ENCODE data around the gene CCL3. TPM values are rescaled to one million over a fixed set of nuclear protein-coding genes. Genes with fewer than 3 reads are reported as not detected.

The CCL3 gene
- total and polyA plus RNA-seq, 4 donors, result 0.92 to 5.6 (median 1.8) TPM

DNA sequence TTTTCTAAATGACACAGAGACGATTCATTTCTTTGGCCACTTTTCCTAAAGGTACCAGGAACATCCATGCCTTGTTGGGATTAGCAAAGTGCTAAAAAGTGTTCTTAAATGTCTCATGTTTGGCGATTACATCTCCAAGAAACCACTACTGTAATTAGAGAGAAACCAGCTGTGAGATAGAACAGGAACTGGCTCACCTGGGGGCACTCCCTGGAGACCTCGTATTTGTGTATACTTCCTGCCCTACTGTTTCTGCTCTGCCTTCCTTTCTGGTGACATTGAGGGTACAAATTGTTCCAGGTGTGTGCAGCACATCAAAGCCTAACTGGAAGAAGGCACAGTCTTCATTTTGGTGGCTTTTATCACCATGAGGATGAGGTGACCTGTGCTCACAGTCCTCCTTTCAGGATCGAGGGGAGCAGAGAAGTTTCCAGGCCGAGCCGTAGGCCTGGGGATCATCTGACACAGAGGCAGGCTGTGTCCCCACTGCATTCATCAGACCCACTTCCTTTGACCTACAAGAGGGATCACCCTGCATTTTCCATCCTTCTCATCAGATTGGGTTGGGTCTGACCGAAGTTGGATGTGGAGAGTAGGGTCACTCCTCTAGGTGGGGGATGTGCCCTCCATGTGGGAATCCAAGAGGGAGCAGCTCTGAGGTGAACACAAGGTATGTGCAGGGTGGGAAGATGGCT is 37.4 kb upstream of the CCL3 start (continued):
- TF ChIP-seq RXRA (IDR thresholded peaks at IDR 0.05), result no peak

DNA sequence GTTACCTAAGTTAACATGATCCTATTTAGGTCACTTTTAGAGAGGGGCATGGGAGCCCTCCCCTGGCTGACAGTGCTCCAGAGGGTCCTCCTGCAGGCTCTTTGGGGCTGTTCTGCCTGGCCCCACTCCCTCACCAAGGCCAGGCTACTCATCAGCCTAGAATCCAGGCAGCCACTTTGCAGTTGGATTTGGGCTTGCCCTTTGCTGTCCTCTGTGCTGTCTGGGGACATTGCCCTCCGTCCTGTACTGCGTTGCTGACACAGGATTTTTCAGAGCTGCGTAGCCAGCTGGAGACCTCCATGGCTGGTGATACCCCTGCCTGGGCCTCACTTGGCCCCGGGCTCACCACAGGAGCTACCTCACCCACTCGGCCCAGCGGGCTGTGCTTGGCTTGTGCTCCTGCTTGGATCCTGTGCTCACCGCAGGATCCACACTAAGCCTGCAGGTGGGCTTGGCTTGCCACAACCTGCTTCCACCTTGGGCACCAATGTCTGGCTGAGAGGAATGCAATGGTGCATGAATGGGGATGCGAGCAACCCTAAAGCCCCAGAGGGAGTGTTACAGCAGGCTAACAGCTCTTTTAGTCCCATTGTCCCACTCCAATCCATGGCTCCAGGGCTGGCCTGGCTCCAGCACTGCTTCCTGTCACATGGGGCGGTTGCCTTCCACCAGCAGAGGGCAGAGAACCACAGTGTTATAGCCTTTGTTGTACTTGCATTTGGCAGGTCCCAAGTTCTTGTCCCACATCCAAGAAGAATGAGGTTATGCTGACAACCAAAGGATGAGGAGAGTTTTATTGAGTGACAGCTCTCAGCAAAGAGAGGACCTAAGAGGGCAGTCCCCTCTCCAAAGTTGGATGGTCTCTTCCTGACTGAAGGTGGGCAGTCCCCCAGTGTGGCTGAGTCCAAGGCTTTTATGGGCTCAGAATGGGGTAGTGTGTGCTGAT is 35.2 kb upstream of the CCL3 start:
- WGBS, result 52% methylated on average over 9 of the region's 9 CpGs
- peak; percentile 21 to 24 for TF ChIP-seq RXRA (IDR thresholded peaks at IDR 0.05)
- TF ChIP-seq, protein P1, sequence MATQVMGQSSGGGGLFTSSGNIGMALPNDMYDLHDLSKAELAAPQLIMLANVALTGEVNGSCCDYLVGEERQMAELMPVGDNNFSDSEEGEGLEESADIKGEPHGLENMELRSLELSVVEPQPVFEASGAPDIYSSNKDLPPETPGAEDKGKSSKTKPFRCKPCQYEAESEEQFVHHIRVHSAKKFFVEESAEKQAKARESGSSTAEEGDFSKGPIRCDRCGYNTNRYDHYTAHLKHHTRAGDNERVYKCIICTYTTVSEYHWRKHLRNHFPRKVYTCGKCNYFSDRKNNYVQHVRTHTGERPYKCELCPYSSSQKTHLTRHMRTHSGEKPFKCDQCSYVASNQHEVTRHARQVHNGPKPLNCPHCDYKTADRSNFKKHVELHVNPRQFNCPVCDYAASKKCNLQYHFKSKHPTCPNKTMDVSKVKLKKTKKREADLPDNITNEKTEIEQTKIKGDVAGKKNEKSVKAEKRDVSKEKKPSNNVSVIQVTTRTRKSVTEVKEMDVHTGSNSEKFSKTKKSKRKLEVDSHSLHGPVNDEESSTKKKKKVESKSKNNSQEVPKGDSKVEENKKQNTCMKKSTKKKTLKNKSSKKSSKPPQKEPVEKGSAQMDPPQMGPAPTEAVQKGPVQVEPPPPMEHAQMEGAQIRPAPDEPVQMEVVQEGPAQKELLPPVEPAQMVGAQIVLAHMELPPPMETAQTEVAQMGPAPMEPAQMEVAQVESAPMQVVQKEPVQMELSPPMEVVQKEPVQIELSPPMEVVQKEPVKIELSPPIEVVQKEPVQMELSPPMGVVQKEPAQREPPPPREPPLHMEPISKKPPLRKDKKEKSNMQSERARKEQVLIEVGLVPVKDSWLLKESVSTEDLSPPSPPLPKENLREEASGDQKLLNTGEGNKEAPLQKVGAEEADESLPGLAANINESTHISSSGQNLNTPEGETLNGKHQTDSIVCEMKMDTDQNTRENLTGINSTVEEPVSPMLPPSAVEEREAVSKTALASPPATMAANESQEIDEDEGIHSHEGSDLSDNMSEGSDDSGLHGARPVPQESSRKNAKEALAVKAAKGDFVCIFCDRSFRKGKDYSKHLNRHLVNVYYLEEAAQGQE (IDR thresholded peaks at IDR 0.05), result no peak

DNA sequence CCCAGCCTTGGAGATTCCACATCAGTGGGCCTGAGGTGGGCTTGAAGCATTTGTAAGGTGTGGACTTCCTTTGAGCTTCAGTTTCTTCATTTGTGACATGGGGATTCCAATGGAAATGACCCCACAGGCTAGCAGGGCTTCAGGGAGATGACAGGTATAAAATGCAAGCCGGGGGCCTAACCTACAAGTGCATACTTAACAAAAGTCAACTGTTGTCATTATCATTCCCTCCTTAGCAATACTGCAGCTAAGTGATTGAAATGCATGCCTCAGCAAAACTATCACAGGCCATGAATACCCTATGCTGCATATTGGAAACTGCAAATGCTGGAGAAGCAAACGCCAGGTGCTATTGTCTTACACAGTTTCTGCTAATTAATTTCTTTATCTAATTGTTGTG is 33.5 kb upstream of the CCL3 start:
- Histone ChIP-seq H3K27ac (ENCODE audit: low read depth in 1 of 2, low read length in 2 of 2) (no peak overlapping the region), H3K4me3 (ENCODE audit: low read depth in 1 of 3, low read length in 3 of 3) (no peak overlapping the region), H3K36me3 (ENCODE audit: control insufficient read depth in 4 of 4, insufficient read depth in 3 of 4, low read depth in 1 of 4, low read length in 3 of 4) (no peaks in the 10 kb centered on the region), H3K27me3 (ENCODE audit: control insufficient read depth in 4 of 4, insufficient read depth in 4 of 4, low read length in 3 of 4) (no peaks in the 10 kb centered on the region), H3K9ac (ENCODE audit: low read depth in 1 of 2, low read length in 2 of 2) (no peak overlapping the region), H3K4me1 (ENCODE audit: control insufficient read depth in 4 of 4, insufficient read depth in 4 of 4, low read length in 3 of 4) (peaks cover 0 to 6% (median 4%) of the 10 kb centered on the region in 4 donors), H3K9me3 (ENCODE audit: control insufficient read depth in 4 of 4, low read length in 3 of 4) (peaks cover 11 to 24% (median 20%) of the 10 kb centered on the region in 4 donors)
- no peak for DNase-seq (ENCODE audit: low spot score)
- WGBS, result 93% methylated on average over 2 of the region's 2 CpGs
- TF ChIP-seq RAD21 (IDR thresholded peaks at IDR 0.05) (no peak), TAF1 (conservative IDR thresholded peaks at IDR 0.05) (no peak), GABPA (IDR thresholded peaks at IDR 0.05 in 1 of 2, conservative IDR thresholded peaks at IDR 0.05 in 1 of 2) (no peak), HNF4G (IDR thresholded peaks at IDR 0.05) (no peak), YY1 (IDR thresholded peaks at IDR 0.05) (no peak), HNF4A (conservative IDR thresholded peaks at IDR 0.05) (no peak), NR2F2 (IDR thresholded peaks at IDR 0.05) (no peak), JUND (IDR thresholded peaks at IDR 0.05) (no peak), FOXA1 (IDR thresholded peaks at IDR 0.05) (no peak), EGR1 (IDR thresholded peaks at IDR 0.05; ENCODE audit: low read depth in 2 of 2) (no peak), FOXA2 (IDR thresholded peaks at IDR 0.05) (no peak)
- TF ChIP-seq, protein P2, sequence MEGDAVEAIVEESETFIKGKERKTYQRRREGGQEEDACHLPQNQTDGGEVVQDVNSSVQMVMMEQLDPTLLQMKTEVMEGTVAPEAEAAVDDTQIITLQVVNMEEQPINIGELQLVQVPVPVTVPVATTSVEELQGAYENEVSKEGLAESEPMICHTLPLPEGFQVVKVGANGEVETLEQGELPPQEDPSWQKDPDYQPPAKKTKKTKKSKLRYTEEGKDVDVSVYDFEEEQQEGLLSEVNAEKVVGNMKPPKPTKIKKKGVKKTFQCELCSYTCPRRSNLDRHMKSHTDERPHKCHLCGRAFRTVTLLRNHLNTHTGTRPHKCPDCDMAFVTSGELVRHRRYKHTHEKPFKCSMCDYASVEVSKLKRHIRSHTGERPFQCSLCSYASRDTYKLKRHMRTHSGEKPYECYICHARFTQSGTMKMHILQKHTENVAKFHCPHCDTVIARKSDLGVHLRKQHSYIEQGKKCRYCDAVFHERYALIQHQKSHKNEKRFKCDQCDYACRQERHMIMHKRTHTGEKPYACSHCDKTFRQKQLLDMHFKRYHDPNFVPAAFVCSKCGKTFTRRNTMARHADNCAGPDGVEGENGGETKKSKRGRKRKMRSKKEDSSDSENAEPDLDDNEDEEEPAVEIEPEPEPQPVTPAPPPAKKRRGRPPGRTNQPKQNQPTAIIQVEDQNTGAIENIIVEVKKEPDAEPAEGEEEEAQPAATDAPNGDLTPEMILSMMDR (IDR thresholded peaks at IDR 0.05; ENCODE audit: low read depth, low read length, missing input control), result no peak
- TF ChIP-seq, protein P1 (IDR thresholded peaks at IDR 0.05), result no peak
- TF ChIP-seq, protein P3, sequence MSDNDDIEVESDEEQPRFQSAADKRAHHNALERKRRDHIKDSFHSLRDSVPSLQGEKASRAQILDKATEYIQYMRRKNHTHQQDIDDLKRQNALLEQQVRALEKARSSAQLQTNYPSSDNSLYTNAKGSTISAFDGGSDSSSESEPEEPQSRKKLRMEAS (IDR thresholded peaks at IDR 0.05), result no peak
- TF ChIP-seq, protein P4, sequence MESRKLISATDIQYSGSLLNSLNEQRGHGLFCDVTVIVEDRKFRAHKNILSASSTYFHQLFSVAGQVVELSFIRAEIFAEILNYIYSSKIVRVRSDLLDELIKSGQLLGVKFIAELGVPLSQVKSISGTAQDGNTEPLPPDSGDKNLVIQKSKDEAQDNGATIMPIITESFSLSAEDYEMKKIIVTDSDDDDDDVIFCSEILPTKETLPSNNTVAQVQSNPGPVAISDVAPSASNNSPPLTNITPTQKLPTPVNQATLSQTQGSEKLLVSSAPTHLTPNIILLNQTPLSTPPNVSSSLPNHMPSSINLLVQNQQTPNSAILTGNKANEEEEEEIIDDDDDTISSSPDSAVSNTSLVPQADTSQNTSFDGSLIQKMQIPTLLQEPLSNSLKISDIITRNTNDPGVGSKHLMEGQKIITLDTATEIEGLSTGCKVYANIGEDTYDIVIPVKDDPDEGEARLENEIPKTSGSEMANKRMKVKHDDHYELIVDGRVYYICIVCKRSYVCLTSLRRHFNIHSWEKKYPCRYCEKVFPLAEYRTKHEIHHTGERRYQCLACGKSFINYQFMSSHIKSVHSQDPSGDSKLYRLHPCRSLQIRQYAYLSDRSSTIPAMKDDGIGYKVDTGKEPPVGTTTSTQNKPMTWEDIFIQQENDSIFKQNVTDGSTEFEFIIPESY (IDR thresholded peaks at IDR 0.05), result no peak
- TF ChIP-seq, protein P5, sequence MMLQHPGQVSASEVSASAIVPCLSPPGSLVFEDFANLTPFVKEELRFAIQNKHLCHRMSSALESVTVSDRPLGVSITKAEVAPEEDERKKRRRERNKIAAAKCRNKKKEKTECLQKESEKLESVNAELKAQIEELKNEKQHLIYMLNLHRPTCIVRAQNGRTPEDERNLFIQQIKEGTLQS (IDR thresholded peaks at IDR 0.05), result no peak

More for the DNA sequence above, 35.2 kb upstream of the CCL3 start:
- Histone ChIP-seq H3K27ac (ENCODE audit: low read depth in 1 of 2, low read length in 2 of 2) (no peak overlapping the region), H3K4me3 (ENCODE audit: low read depth in 1 of 3, low read length in 3 of 3) (peak overlapping the region in 2 of 3 donors; percentile 55 to 63), H3K9me3 (ENCODE audit: control insufficient read depth in 4 of 4, low read length in 3 of 4) (peaks cover 11 to 24% (median 20%) of the 10 kb centered on the region in 4 donors), H3K4me1 (ENCODE audit: control insufficient read depth in 4 of 4, insufficient read depth in 4 of 4, low read length in 3 of 4) (peaks cover 0 to 6% (median 4%) of the 10 kb centered on the region in 4 donors), H3K36me3 (ENCODE audit: control insufficient read depth in 4 of 4, insufficient read depth in 3 of 4, low read depth in 1 of 4, low read length in 3 of 4) (no peaks in the 10 kb centered on the region), H3K27me3 (ENCODE audit: control insufficient read depth in 4 of 4, insufficient read depth in 4 of 4, low read length in 3 of 4) (no peaks in the 10 kb centered on the region), H3K9ac (ENCODE audit: low read depth in 1 of 2, low read length in 2 of 2) (no peak overlapping the region)
- no peak for DNase-seq (ENCODE audit: low spot score)

Measured in liver (tissue), 9 donors.